GM12801 (cell line): ENCODE measurements around the gene EEF2.

ENCODE experiments used
- CTCF ChIP-seq: IDR thresholded peaks from one replicate; pipeline ENCODE4 v1.5.1; 2011; ENCODE audit warnings: control low read depth; ENCODE audit not compliant: insufficient read length; ENCODE audit errors: extremely low read depth

Gene EEF2

GRCh38 chr19:3942790-3943409 is 42.4 kb downstream of the EEF2 start:
- no peak for TF ChIP-seq CTCF

- no peak for TF ChIP-seq CTCF
These were observed 48.5 kb downstream of the EEF2 start for GRCh38 chr19:3936506-3937442.

GRCh38 chr19:3932931-3933810 is 52.1 kb downstream of the EEF2 start, which contains the start of gene NMRK2:
Gene NMRK2 (plus strand): TSS chr19:3933069. CDS start chr19:3933672, 603 bp downstream.
- no peak for TF ChIP-seq CTCF

- TF ChIP-seq CTCF, result no peak
These were observed 54.2 kb downstream of the EEF2 start for GRCh38 chr19:3931041-3931440.
